ENCODE data around the gene SLC6A9. TPM values are rescaled to one million over a fixed set of nuclear protein-coding genes. Genes with fewer than 3 reads are reported as not detected.

The SLC6A9 gene
- total RNA-seq, 3 donors from 2014 or later: 21.1 to 52.5 (median 38.1) TPM

DNA sequence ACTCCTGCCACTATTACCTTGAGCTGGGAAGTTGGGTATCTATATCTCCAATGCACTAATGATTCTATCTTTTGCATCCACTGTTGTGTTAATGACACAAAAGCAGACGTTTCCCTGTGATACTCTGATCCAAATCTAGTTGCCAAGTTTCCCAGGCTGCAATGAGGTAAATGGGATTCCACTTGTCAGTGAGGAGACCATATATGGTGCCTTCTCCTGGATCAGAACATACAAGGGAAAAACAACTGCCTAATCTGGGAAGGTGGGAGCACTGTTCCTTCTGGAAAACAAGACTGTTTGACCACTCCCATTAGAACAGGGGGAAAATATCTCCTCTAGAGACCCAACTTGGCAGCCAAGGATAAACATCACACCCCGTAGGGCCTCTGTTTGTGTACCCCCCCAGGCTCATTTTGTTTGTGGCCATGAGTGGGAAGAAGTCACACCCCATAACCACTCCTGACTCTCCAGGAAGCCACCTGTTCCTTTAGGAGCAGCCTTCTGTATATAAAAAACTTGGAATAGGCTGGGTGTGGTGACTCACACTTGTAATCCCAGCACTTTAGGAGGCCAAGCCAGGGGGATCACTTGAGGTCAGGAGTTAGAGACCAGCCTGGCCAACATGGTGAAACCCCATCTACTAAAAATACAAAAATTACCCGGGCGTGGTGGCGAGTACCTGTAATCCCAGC is 28.5 kb upstream of the SLC6A9 start:
- Histone ChIP-seq H3K9me3 (no peaks in the 10 kb centered on the region), H3K4me1 (ENCODE audit: low read depth) (peaks cover 5% of the 10 kb centered on the region), H3K36me3 (ENCODE audit: low read depth) (no peaks in the 10 kb centered on the region), H3K4me3 (no peak overlapping the region)
- TF ChIP-seq, protein P1, sequence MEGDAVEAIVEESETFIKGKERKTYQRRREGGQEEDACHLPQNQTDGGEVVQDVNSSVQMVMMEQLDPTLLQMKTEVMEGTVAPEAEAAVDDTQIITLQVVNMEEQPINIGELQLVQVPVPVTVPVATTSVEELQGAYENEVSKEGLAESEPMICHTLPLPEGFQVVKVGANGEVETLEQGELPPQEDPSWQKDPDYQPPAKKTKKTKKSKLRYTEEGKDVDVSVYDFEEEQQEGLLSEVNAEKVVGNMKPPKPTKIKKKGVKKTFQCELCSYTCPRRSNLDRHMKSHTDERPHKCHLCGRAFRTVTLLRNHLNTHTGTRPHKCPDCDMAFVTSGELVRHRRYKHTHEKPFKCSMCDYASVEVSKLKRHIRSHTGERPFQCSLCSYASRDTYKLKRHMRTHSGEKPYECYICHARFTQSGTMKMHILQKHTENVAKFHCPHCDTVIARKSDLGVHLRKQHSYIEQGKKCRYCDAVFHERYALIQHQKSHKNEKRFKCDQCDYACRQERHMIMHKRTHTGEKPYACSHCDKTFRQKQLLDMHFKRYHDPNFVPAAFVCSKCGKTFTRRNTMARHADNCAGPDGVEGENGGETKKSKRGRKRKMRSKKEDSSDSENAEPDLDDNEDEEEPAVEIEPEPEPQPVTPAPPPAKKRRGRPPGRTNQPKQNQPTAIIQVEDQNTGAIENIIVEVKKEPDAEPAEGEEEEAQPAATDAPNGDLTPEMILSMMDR (IDR thresholded peaks at IDR 0.05): no peak
- peak; percentile 91 for ATAC-seq
- intact Hi-C loops (cut with DNase I, micrococcal nuclease): no loop called here
- peak in 1 of 3 donors; percentile 35 for DNase-seq

DNA sequence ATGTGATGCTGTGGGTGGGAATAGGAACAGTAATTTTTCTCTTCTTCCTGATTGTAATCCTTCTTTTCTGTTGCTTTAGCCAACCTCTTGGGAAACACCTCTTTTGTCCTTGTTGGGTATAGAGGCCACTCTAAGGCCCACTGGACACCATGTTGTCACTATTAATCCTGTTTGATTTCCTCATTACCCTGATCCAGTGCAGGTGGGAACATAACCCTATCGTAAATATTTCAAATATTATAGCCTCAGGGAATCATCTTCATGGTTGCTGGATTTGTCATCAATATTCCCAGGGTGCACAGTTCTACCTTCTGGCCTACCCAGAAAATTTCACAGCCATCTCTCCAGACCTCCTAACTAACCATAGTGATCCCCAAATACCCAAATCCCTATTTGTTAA is 27.9 kb upstream of the SLC6A9 start:
- intact Hi-C loops (cut with DNase I, micrococcal nuclease): no loop called here
- Histone ChIP-seq H3K4me3 (no peak overlapping the region), H3K4me1 (ENCODE audit: low read depth) (peaks cover 5% of the 10 kb centered on the region), H3K36me3 (ENCODE audit: low read depth) (no peaks in the 10 kb centered on the region), H3K9me3 (no peaks in the 10 kb centered on the region)
- no peak for DNase-seq
- no peak for ATAC-seq
- TF ChIP-seq, protein P1 (IDR thresholded peaks at IDR 0.05): no peak

DNA sequence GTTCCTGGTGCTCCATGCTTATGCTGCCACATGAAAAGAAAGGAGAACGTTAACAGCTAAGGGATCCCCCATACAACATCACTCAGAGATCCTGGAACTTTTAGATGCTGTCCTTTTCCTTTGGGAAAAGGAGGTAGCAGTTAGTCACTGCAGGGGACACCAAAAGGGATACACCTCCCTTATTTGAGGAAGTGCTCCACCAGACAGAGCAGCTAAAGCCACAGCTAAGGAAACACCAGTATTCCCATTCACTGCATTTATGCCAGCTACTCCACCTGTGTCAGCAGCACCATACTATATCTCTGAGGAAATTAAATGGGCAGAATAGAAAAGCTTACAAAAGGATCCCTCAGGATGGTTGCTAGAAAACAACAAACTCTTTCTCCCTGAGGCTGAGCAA is 26.0 kb upstream of the SLC6A9 start:
- Histone ChIP-seq H3K4me1 (ENCODE audit: low read depth) (peaks cover 5% of the 10 kb centered on the region), H3K4me3 (no peak overlapping the region), H3K9me3 (no peaks in the 10 kb centered on the region), H3K36me3 (ENCODE audit: low read depth) (no peaks in the 10 kb centered on the region)
- ATAC-seq: no peak
- TF ChIP-seq, protein P1 (IDR thresholded peaks at IDR 0.05): no peak
- intact Hi-C loops (cut with DNase I, micrococcal nuclease): no loop called here
- no peak for DNase-seq

DNA sequence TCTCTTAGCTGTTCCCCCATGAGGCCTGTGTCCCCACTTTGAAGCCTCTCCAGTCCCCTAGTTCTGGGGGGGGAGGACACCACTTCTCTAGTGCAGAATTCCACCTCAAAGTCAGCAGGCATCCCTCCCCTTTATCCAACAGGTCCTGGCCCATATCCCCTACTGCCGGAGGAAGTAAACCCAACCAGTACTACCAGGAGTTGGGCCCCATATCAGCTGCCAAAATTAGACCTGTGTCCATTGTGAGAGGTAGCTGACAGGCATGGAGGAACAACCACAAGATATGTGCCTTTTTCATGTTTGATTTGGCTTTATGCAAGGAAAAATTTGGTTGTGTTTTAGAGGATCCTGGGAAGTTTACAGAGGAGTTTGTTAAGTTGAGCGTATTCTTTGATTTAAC is 22.1 kb upstream of the SLC6A9 start:
- H3K9me3 ChIP-seq: no peaks in the 10 kb centered on the region
- DNase-seq: no peak
- intact Hi-C loops (cut with DNase I, micrococcal nuclease): no loop called here
- H3K4me3 ChIP-seq: no peak overlapping the region
- H3K36me3 ChIP-seq (ENCODE audit: low read depth): no peaks in the 10 kb centered on the region
- TF ChIP-seq, protein P1 (IDR thresholded peaks at IDR 0.05): no peak
- no peaks in the 10 kb centered on the region for H3K4me1 ChIP-seq (ENCODE audit: low read depth)
- no peak for ATAC-seq

DNA sequence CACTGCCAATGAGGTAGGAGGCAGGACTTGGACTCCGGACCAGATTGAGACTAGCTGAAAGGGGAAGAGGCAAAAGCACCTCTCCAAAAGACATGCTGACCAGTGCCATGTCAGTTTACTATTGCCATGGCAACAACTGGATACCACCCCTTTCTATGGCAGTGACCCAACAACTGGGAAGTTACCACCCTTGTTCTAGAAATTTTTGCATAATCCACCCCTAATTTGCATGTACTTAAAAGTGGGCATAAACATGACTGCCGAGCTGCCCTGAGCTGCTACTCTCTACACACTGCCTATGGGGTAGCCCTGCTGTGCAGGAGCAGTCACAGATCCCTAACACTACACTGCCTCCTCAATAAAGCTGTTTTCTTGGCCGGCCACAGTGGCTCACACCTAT is 19.0 kb upstream of the SLC6A9 start:
- Histone ChIP-seq H3K4me3 (no peak overlapping the region), H3K4me1 (ENCODE audit: low read depth) (no peaks in the 10 kb centered on the region), H3K36me3 (ENCODE audit: low read depth) (no peaks in the 10 kb centered on the region), H3K9me3 (no peaks in the 10 kb centered on the region)
- TF ChIP-seq, protein P1 (IDR thresholded peaks at IDR 0.05): no peak
- intact Hi-C loops (cut with DNase I, micrococcal nuclease): no loop called here
- DNase-seq (no peak), ATAC-seq (no peak)
